HPDE6-E6E7 (cell line): ENCODE results near the gene ABL1.

Experiments used
- DNase-seq: peaks from one replicate; pipeline ENCODE4 v3.0.0; 2011; ENCODE audit warnings: missing footprints; ENCODE audit errors: extremely low spot score

ABL1 gene

GRCh38 chr9:130872093-130872492 is 37.0 kb downstream of the ABL1 start:
- DNase-seq, result no peak

GRCh38 chr9:130872508-130872907 is 37.5 kb downstream of the ABL1 start:
- no peak for DNase-seq

GRCh38 chr9:130872912-130873503 is 38.0 kb downstream of the ABL1 start:
- DNase-seq, result no peak

DNA sequence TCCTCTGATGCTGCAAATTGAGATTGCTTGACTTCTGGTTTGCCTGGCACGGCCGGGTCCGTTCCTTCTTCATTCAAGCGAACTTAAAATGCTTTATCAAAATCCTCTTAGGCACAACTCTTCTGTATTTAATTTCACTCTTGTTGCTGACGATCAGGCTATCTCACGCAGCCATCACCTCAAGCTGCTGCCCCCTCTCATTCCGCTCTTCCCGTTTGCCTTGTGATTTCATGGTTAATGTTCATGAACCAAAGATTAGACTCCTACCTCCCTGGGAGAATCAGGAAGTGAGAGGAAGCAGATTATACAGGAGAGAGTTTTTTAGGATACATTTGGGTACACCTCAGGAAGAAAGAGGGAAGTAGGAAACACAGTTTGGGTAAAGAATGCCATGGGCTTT is 38.9 kb downstream of the ABL1 start:
- no peak for DNase-seq

- DNase-seq, result no peak
Observed at GRCh38 chr9:130874783-130875182, 39.7 kb downstream of the ABL1 start.

DNA sequence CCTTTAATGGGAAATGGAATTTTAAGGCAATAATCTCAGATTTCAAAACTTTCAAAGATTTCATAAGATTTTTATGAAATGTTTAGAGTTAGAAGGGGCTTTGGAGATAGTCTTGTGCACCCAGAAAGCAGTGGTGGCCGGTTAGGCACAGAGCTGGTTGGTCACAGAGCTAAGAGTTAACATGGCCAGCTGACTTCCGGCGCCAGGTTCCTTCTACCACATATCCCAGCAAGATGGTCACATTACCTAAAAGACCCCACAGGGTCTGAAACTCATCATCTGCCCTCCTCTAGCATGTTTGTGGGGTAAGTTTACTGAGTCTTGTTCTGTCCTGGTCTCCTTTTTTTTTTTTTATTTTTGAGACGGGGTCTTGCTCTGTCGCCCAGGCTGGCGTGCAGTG is 42.2 kb downstream of the ABL1 start:
- DNase-seq, result no peak

- no peak for DNase-seq
Observed at GRCh38 chr9:130878295-130878694, 43.2 kb downstream of the ABL1 start.

DNA sequence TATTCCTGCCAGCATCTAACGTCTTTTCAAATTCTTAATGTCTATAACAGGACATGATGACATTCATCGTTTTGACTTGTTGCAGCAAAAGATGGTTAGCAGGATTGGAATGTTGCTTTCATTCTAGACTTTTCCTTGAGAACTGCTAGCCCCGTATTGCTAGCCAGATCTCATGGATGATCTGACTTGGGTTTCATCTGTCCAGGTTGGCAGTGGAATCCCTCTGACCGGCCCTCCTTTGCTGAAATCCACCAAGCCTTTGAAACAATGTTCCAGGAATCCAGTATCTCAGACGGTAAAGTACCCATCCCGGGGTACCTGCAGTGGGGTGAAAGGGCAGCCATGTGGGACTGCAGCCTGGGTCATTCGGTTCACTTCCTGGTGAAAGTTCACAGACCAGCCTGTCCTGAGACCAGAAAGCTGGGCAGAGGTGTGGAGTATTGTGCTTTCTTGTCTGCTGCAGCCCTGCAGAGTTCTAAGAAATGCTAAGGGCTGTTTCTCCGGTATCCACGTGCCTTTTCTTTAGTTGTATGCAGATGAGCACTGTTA is 44.9 kb downstream of the ABL1 start:
- no peak for DNase-seq

- DNase-seq, result no peak
Observed at GRCh38 chr9:130880599-130881220, 45.7 kb downstream of the ABL1 start.

- no peak for DNase-seq
Observed at GRCh38 chr9:130881516-130881915, 46.5 kb downstream of the ABL1 start.

DNA sequence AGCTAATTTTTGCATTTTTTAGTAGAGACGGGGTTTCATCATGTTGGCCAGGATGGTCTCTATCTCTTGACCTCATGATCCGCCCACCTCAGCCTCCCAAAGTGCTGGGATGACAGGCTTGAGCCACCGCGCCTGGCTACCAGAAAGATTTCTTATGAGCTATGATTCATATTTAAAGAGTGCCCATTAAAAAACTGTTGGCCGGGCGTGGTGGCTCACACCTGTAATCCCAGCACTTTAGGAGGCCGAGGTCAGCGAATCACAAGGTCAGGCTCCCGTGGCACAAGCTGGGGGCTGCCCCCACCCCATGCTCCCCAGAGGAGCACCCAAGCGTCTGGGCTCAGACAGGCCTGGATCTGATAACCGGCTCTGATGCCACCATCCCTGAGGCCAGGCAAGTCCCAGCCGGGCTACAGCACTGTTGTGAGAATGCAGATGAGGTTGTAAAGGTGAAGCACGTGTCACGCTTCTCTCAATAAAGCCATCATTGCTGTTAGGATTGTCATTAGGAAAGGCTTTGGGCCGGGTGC is 47.7 kb downstream of the ABL1 start:
- no peak for DNase-seq

DNA sequence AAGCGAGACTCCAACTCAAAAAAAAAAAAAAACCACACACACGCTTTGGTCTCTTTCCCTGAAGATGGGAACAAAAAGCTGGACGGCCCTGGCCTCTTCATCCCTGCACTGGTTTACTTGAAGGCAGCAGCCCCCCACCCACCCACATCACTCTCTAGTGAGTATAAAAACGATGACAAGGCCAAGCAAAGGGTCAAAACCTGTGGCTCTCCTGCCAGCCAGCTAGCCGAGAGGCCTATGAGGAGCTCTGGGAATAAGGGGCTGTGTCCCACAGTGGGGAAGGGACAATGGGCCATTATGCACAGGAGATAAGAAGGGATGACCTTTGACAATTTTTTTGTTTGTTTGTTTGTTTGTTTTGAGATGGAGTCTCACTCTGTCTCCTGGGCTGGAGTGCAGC is 48.4 kb downstream of the ABL1 start:
- no peak for DNase-seq

- no peak for DNase-seq
Observed at GRCh38 chr9:130884111-130884531, 49.1 kb downstream of the ABL1 start.

DNA sequence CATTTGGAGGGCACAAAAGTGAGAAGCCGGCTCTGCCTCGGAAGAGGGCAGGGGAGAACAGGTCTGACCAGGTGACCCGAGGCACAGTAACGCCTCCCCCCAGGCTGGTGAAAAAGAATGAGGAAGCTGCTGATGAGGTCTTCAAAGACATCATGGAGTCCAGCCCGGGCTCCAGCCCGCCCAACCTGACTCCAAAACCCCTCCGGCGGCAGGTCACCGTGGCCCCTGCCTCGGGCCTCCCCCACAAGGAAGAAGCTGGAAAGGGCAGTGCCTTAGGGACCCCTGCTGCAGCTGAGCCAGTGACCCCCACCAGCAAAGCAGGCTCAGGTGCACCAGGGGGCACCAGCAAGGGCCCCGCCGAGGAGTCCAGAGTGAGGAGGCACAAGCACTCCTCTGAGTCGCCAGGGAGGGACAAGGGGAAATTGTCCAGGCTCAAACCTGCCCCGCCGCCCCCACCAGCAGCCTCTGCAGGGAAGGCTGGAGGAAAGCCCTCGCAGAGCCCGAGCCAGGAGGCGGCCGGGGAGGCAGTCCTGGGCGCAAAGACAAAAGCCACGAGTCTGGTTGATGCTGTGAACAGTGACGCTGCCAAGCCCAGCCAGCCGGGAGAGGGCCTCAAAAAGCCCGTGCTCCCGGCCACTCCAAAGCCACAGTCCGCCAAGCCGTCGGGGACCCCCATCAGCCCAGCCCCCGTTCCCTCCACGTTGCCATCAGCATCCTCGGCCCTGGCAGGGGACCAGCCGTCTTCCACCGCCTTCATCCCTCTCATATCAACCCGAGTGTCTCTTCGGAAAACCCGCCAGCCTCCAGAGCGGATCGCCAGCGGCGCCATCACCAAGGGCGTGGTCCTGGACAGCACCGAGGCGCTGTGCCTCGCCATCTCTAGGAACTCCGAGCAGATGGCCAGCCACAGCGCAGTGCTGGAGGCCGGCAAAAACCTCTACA is 49.8 kb downstream of the ABL1 start:
- no peak for DNase-seq

DNA sequence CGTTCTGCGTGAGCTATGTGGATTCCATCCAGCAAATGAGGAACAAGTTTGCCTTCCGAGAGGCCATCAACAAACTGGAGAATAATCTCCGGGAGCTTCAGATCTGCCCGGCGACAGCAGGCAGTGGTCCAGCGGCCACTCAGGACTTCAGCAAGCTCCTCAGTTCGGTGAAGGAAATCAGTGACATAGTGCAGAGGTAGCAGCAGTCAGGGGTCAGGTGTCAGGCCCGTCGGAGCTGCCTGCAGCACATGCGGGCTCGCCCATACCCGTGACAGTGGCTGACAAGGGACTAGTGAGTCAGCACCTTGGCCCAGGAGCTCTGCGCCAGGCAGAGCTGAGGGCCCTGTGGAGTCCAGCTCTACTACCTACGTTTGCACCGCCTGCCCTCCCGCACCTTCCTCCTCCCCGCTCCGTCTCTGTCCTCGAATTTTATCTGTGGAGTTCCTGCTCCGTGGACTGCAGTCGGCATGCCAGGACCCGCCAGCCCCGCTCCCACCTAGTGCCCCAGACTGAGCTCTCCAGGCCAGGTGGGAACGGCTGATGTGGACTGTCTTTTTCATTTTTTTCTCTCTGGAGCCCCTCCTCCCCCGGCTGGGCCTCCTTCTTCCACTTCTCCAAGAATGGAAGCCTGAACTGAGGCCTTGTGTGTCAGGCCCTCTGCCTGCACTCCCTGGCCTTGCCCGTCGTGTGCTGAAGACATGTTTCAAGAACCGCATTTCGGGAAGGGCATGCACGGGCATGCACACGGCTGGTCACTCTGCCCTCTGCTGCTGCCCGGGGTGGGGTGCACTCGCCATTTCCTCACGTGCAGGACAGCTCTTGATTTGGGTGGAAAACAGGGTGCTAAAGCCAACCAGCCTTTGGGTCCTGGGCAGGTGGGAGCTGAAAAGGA is 50.7 kb downstream of the ABL1 start:
- DNase-seq, result peak; percentile 10

GRCh38 chr9:130886981-130887380 is 51.9 kb downstream of the ABL1 start:
- no peak for DNase-seq

- DNase-seq, result no peak
Observed at GRCh38 chr9:130887494-130888144, 52.6 kb downstream of the ABL1 start.

DNA sequence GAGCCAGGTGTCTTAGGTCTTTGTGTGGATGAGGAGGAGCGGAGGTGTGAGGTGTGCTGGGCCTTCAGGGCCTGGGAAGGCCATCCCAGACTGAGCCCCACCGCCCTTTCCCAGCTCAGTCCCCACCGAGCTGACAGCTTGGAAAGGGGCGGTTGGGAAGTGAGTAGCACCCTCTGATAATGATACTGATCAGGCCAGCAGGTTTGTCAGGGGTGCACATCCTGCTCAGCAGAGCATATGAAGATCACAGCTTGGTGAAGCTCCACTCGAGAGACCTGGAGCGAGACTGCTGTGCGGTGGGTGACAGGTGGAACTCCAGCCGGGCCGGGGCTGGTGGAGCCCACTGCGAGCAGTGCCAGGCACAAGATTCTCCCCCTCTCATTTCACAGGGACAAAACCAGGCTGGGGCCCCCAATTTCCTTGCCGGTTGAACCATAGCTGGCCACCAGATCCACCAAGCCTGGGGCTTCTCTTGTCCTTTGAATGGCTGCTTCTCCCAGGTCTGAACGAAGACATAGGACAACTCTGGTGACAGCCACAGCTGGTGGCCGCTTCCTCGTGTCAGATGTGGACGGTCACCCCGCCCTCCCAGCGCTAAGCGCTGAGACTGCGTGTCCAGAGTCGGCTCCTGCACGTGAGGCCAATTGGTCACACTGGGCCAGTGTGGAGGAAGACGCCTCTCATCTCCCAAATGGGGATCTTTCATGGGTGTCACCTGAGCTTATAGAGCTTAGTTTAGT is 53.3 kb downstream of the ABL1 start:
- no peak for DNase-seq

DNA sequence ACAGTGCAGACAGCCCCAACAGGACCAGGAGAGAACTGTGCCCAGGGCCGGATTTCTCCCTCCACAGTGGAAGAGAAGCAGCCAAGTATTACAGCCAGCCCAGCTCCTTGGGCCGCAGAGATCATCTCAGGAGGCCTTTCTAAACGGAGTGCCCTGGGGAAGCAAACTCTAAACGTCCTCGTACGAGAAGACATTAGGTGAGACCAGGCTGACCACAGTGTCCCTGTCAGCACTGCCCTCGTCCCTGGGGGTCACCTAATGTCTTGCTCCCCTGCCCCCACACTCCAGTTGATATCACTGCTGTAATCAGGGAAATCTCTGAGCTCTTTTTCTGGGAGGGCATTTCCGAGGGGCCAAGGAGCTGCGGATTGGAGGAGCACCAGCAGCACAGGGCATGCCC is 55.1 kb downstream of the ABL1 start:
- DNase-seq, result no peak
